Measurements from ENCODE around the gene TAAR6.
"Not testable (repeated sequence)": the region's sequence is repeated elsewhere in the genome, so short reads cannot be mapped to it uniquely, and the experiment has no call there.

The TAAR6 gene

GRCh38 chr6:132570221-132570777 lies at the start of gene TAAR6:
TAAR6 (plus strand) TSS chr6:132570322; CDS start chr6:132570322, 0 bp downstream.
- DNase-seq (ENCODE audit: low spot score): no peak

GRCh38 chr6:132520953-132521352 lies 49.2 kb upstream of the TAAR6 start:
- no peak for DNase-seq (ENCODE audit: low spot score)

GRCh38 chr6:132524646-132525045 lies 45.5 kb upstream of the TAAR6 start:
- DNase-seq (ENCODE audit: low spot score): no peak

GRCh38 chr6:132525866-132526265 lies 44.3 kb upstream of the TAAR6 start:
- no peak for DNase-seq (ENCODE audit: low spot score)

GRCh38 chr6:132526461-132526860 lies 43.7 kb upstream of the TAAR6 start:
- DNase-seq (ENCODE audit: low spot score): no peak

GRCh38 chr6:132527791-132528190 lies 42.3 kb upstream of the TAAR6 start:
- DNase-seq (ENCODE audit: low spot score): no peak

- peak; percentile 85 for DNase-seq (ENCODE audit: low spot score)
These were observed 39.7 kb upstream of the TAAR6 start for GRCh38 chr6:132530293-132530974.

GRCh38 chr6:132534546-132534945 lies 35.6 kb upstream of the TAAR6 start:
- not testable (repeated sequence) for DNase-seq (ENCODE audit: low spot score)

- DNase-seq (ENCODE audit: low spot score): no peak
These were observed 33.0 kb upstream of the TAAR6 start for GRCh38 chr6:132537145-132537544.

- no peak for DNase-seq (ENCODE audit: low spot score)
These were observed 32.1 kb upstream of the TAAR6 start, which contains the start of gene TAAR9 for GRCh38 chr6:132537977-132538376. TAAR9 (plus strand) TSS chr6:132538277; CDS start chr6:132538290, 13 bp downstream.

- DNase-seq (ENCODE audit: low spot score): no peak
These were observed 25.3 kb upstream of the TAAR6 start for GRCh38 chr6:132544826-132545225.

GRCh38 chr6:132548746-132549463 lies 21.2 kb upstream of the TAAR6 start:
- DNase-seq (ENCODE audit: low spot score): no peak

GRCh38 chr6:132551214-132551613 lies 18.9 kb upstream of the TAAR6 start:
- no peak for DNase-seq (ENCODE audit: low spot score)

GRCh38 chr6:132552372-132552771 lies 17.8 kb upstream of the TAAR6 start, which contains the start of gene TAAR8:
TAAR8 (plus strand) TSS chr6:132552672; CDS start chr6:132552693, 21 bp downstream.
- DNase-seq (ENCODE audit: low spot score): no peak

GRCh38 chr6:132560087-132560486 lies 10.0 kb upstream of the TAAR6 start:
- not testable (repeated sequence) for DNase-seq (ENCODE audit: low spot score)

- no peak for DNase-seq (ENCODE audit: low spot score)
These were observed 3.7 kb upstream of the TAAR6 start for GRCh38 chr6:132566404-132566803.

GRCh38 chr6:132567566-132567965 lies 2.6 kb upstream of the TAAR6 start:
- DNase-seq (ENCODE audit: low spot score): no peak

- DNase-seq (ENCODE audit: low spot score): no peak
These were observed 1.5 kb upstream of the TAAR6 start for GRCh38 chr6:132568611-132569010.

GRCh38 chr6:132569170-132569569 lies 952 bp upstream of the TAAR6 start:
- DNase-seq (ENCODE audit: low spot score): no peak

GRCh38 chr6:132571774-132572173 lies 1.7 kb downstream of the TAAR6 start:
- no peak for DNase-seq (ENCODE audit: low spot score)

- no peak for DNase-seq (ENCODE audit: low spot score)
These were observed 14.6 kb downstream of the TAAR6 start for GRCh38 chr6:132584698-132585097.

- no peak for DNase-seq (ENCODE audit: low spot score)
These were observed 17.3 kb downstream of the TAAR6 start for GRCh38 chr6:132587424-132587823.

- DNase-seq (ENCODE audit: low spot score): no peak
These were observed 19.3 kb downstream of the TAAR6 start, which contains the start of gene TAAR5 for GRCh38 chr6:132589454-132589853. TAAR5 (minus strand) TSS chr6:132589741; CDS start chr6:132589686, 55 bp downstream.

Measured in hematopoietic multipotent progenitor cell treated with erythropoietin and hydrocortisone succinate and interleukin-3 and kit ligand, for 17 days (in vitro differentiated cells).